Measurements from ENCODE around the gene NAT8L.

NAT8L gene

DNA sequence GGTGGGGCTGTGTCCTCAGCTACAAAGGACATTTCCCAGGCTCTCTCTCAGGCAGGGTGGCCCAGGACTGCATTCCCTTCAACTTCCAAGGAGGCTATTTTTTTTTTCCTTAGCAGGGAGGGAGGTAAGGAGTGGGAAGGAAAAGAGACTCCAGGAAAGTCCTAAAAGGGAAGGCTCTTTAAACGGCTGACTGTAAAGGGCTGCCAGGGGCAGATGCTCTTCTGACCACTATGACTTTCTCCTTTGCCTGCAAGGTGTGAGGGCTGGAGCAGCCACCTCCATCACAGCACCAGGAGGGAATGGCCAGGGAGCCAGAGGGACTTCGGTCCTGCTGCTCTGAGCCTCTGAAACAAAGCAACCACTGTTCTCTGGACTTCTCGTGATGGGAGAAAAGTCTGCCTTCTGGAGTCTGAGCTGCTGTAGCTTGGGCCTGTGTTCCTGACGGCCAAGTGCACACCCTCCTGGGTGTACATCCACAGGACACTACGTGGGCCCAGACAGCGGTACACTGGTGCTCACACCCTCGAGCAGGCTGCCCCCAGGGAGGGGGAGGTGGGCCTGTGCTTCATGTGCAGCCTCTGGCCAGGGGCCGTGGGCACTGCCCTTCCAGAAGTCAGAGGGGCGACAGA, 17.9 kb downstream of the NAT8L start:
- no peak for DNase-seq

- DNase-seq: no peak
These were observed 18.7 kb downstream of the NAT8L start for GRCh38 chr4:2077537-2078460.

GRCh38 chr4:2078584-2078983, 19.5 kb downstream of the NAT8L start:
- DNase-seq: no peak

DNA sequence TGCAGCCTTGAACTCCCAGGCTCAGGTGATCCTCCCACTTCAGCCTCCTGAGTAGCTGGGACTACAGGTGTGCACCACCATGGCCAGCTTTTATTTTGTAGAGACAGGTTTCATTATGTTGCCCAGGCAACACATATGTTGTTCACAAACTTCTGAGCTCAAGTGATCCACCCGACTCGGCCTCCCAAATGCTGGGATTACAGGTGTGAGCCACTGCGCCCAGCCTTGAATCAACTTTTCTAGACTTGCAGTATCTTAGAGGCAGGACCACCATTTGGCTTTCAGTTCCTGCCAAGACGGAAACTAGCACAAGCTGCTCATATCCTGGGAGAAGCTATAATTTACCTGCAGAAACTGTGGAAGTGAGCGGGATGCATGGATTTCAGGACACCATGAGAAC, 19.9 kb downstream of the NAT8L start:
- no peak for DNase-seq

GRCh38 chr4:2079926-2080325, 20.8 kb downstream of the NAT8L start:
- DNase-seq: no peak

- DNase-seq: no peak
These were observed 21.5 kb downstream of the NAT8L start for GRCh38 chr4:2080429-2081300.

DNA sequence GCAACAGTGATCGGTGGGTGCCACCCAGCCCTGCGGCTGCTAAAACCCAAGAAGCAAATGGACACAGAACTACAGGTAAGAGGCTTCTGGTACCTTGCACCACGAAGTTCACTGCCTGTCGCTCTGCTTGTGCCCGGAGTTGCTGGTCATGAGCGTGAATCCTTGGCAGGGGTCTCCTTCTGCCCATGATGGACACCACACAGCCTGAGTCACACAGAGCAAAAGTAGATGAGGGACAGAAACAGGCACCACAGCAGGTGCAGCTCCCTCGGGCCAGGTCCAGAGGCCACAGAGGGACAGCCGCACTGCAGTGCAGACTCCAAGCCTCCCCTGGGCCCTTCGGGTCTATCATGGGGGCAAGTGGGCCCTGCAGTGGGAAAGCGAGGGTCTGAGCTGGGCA, 22.4 kb downstream of the NAT8L start:
- DNase-seq: no peak

DNA sequence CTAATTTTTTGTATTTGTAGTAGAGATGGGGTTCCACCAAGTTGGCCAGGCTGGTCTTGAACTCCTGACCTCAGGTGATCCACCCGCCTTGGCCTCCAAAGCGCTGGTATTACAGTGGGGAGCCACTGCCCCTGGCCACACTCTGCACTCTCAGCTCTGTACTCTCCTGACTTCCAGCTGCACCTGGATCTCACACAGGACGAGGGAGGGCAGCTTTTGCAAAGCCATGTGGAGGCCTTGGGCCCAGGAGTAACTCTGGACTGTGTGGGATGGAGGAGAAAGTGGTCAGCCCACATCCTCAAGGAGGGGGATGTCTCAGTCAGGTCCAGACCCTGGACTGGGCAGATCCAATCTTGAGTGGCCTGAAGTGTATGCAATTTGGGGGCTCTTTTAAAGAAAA, 23.0 kb downstream of the NAT8L start:
- DNase-seq: no peak

- no peak for DNase-seq
These were observed 23.5 kb downstream of the NAT8L start for GRCh38 chr4:2082627-2083026.

- no peak for DNase-seq
These were observed 24.1 kb downstream of the NAT8L start for GRCh38 chr4:2083116-2083825.

DNA sequence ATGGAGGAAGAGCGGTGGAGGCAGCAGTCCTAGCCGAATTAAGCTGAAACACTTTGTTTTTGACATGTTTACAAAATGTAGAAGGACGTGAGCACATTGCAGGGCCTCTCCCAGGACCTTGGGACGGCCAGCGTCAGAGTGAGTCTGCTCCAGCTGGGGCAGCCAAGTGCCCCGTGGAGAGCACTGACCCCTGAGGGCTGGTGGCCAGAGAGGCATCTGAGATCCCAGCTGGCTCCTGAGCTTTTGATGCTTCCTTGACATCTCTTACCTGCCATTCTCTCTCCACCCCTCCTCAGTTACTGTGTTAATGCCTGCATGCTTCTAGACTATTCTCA, 24.7 kb downstream of the NAT8L start:
- DNase-seq: no peak

DNA sequence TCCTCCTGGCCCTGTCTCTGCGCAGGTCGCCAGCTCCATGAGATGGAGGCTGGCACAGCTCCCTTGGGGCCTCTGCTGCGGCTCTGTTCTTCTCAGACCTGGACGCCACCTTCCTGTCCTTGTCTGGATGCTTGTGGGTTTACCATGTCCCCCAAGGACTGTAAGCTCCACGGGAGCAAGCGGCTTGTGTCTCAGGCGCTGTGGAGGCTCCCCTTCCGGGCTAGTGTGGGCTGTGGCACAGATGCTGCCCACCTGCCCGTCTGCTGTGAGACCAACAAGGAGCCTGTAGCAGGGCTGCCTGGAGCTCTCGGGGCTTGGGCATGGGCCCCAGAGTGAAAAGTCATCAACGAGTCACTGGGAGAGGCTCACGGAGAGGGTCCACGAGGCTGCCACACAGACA, 25.2 kb downstream of the NAT8L start:
- DNase-seq: no peak

- no peak for DNase-seq
These were observed 26.4 kb downstream of the NAT8L start for GRCh38 chr4:2085496-2085901.

- DNase-seq: no peak
These were observed 28.0 kb downstream of the NAT8L start for GRCh38 chr4:2087170-2087569.

DNA sequence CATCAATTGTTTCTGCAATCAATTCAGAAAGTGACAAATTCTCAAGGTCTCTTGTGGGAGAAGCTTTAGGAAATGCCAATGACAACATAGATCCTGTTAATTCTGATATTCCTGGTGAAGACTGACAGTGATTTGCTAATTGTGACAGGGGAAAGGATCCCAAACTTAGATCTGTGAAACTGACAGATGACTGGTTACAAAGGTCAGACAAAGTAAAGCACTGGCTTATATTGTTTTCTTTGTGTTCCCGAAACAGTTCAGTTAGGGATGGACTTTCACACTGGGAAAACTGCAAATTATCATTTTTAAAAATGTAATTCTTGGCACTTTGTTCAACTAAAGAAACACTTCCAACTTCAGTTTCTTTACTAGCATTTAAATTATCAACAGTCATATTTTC, 30.1 kb downstream of the NAT8L start:
- DNase-seq: no peak

DNA sequence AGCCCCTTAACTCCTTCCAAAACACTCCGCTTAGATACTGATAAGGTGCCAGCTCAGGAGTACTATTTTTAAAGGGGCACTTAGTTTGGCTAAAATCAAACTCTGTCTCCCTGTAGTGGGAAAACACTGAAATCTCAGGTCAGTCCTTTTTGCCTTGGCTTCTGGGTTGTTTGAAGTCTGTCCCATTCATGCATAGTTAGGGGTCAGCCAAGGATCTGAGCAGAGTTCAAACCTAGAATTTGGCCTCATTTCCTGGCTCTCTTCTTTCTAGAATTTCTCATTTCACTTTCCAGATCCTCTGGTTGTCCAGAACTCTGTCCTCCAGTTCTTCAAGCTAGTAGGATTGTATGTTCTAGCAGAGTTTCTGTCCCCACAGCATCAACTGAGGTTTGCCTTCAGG, 31.5 kb downstream of the NAT8L start:
- no peak for DNase-seq

- no peak for DNase-seq
These were observed 33.0 kb downstream of the NAT8L start for GRCh38 chr4:2091990-2092668.

- no peak for DNase-seq
These were observed 33.5 kb downstream of the NAT8L start for GRCh38 chr4:2092669-2093053.

DNA sequence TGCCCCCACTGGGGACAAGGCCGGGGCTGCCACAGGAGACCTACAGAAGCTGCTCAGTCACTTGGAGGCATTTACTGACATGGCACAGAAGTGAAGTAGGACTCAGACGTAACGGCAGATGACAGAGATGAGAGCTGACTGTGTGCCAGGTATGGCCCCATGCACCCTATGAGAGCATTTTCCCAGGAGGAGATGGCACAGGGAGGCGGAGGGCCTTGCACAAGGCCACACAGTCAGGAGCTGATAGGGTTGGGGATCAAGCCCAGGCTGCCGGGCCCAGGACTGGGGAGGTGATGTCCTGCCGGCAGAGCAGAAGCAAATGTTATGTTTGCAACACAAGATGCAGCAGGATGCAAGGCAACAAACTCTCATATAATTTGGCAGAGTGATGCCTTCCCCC, 34.1 kb downstream of the NAT8L start:
- no peak for DNase-seq

DNA sequence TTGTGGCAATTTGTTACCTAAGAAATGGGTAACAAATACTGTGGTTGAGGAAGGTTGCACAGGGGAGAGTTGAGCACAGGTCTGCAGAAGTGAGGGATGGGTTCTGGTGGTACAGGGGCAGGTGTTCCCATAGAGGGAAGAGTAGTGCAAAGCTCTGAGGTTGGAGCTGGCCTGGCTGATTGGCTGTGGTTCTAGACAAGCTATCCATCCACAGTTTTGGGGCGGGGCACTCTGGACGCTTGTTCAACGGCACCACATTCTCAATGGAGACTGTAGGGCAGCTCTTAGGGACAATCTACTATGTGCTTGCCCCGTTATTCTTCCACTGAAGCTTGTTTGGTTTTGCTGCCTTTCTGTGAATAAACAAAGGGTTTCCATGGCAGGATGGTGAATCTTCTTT, 35.4 kb downstream of the NAT8L start:
- no peak for DNase-seq

DNA sequence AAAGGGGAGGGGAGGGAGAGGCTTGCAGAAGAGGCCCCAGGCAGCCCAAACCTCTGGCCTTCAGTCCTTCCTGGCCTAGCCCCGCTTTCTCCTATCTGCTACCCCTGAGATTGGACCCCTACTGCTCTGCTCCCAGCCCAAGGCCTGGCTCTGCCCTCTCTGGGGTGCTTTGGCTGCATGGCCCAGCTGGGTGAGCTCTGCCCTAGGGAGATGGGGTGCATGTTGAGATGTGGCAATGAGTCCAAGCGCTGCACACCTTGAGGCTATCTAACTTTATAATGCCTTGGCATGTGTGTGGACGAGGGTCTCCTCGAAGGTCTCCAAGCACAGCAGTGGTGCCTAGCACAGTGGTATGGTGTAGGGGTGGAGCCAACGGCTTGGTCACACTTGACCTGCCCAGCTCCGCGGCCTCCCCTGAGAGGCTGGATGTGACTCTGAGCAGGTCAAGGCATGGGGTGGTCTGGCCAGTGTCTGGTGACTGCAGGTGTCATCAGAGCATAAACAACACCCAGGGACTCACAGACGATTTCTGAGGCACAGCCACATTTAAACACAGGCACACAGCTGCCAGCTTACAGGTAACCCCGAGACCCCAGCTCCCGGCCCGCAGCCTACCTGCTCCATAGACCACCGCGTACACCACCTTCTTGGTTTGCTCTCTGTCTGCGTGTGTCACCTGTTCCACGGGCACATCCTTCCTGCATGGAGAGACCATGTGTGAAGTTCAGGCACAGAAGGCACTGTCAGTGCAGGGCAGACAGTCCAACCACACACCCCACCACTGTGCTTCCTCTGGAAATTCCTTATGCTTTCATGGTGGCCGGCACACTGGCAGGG, 36.3 kb downstream of the NAT8L start:
- no peak for DNase-seq
